GM12873 (cell line): ENCODE measurements around the gene SCGB1C1.

Experiments
- CTCF ChIP-seq: IDR thresholded peaks from 2 replicates; pipeline ENCODE4 v1.5.1; 2012; ENCODE audit warnings: low read depth, mild to moderate bottlenecking, moderate library complexity, low read length, control low read depth; ENCODE audit not compliant: insufficient read depth; ENCODE audit errors: missing control alignments

The SCGB1C1 gene

GRCh38 chr11:212150-213100, 19.5 kb downstream of the SCGB1C1 start:
- TF ChIP-seq CTCF: no peak

GRCh38 chr11:213111-213510, 20.2 kb downstream of the SCGB1C1 start:
- TF ChIP-seq CTCF: no peak

GRCh38 chr11:214083-214482, 21.2 kb downstream of the SCGB1C1 start:
- TF ChIP-seq CTCF: no peak

- no peak for TF ChIP-seq CTCF
Observed at GRCh38 chr11:215581-216037, 22.7 kb downstream of the SCGB1C1 start.

- no peak for TF ChIP-seq CTCF
Observed at GRCh38 chr11:216081-216974, 23.4 kb downstream of the SCGB1C1 start.

GRCh38 chr11:217704-218103, 24.8 kb downstream of the SCGB1C1 start:
- no peak for TF ChIP-seq CTCF
